HG03064 (cell line): ENCODE data around the gene KLRC1.
"Not testable (repeated sequence)": the region's sequence is repeated elsewhere in the genome, so short reads cannot be mapped to it uniquely, and the experiment has no call there.

Experiments used
- ATAC-seq: cut with Tn5 transposase; IDR thresholded peaks from one replicate; pipeline ENCODE4 v1.9.1; 2021; ENCODE audit warnings: low read depth; ENCODE audit not compliant: unreplicated experiment

The KLRC1 gene

GRCh38 chr12:10453156-10453555 lies at the start of gene KLRC1:
KLRC1 (minus strand) TSS chr12:10453377; CDS start chr12:10451156, 2,221 bp downstream.
- ATAC-seq: no peak

- no peak for ATAC-seq
Observed at GRCh38 chr12:10501030-10501429, 47.9 kb upstream of the KLRC1 start.

GRCh38 chr12:10498042-10498441 lies 44.9 kb upstream of the KLRC1 start:
- ATAC-seq: no peak

GRCh38 chr12:10497602-10498001 lies 44.4 kb upstream of the KLRC1 start:
- ATAC-seq: no peak

- ATAC-seq: no peak
Observed at GRCh38 chr12:10491766-10492165, 38.6 kb upstream of the KLRC1 start.

GRCh38 chr12:10487328-10487727 lies 34.2 kb upstream of the KLRC1 start:
- not testable (repeated sequence) for ATAC-seq

- not testable (repeated sequence) for ATAC-seq
Observed at GRCh38 chr12:10481901-10482300, 28.7 kb upstream of the KLRC1 start.

- not testable (repeated sequence) for ATAC-seq
Observed at GRCh38 chr12:10472808-10473207, 19.6 kb upstream of the KLRC1 start.

- ATAC-seq: no peak
Observed at GRCh38 chr12:10469701-10470100, 16.5 kb upstream of the KLRC1 start.

- no peak for ATAC-seq
Observed at GRCh38 chr12:10466311-10466710, 13.1 kb upstream of the KLRC1 start.

- ATAC-seq: no peak
Observed at GRCh38 chr12:10457760-10458159, 4.6 kb upstream of the KLRC1 start.

GRCh38 chr12:10456856-10457255 lies 3.7 kb upstream of the KLRC1 start:
- ATAC-seq: no peak

- ATAC-seq: no peak
Observed at GRCh38 chr12:10455766-10456165, 2.6 kb upstream of the KLRC1 start.

- ATAC-seq: no peak
Observed at GRCh38 chr12:10454531-10454930, 1.4 kb upstream of the KLRC1 start.

- no peak for ATAC-seq
Observed at GRCh38 chr12:10448236-10448635, 4.9 kb downstream of the KLRC1 start.

GRCh38 chr12:10446052-10446451 lies 7.1 kb downstream of the KLRC1 start:
- not testable (repeated sequence) for ATAC-seq

- not testable (repeated sequence) for ATAC-seq
Observed at GRCh38 chr12:10441144-10441543, 12.0 kb downstream of the KLRC1 start.

- not testable (repeated sequence) for ATAC-seq
Observed at GRCh38 chr12:10439608-10440274, 13.4 kb downstream of the KLRC1 start.

- not testable (repeated sequence) for ATAC-seq
Observed at GRCh38 chr12:10437601-10438000, 15.6 kb downstream of the KLRC1 start.

- not testable (repeated sequence) for ATAC-seq
Observed at GRCh38 chr12:10435816-10436215, 17.4 kb downstream of the KLRC1 start, which contains the start of gene KLRC2. KLRC2 (minus strand) TSS chr12:10436010; CDS start chr12:10435986, 24 bp downstream.

- not testable (repeated sequence) for ATAC-seq
Observed at GRCh38 chr12:10430623-10431022, 22.6 kb downstream of the KLRC1 start.

GRCh38 chr12:10425938-10426337 lies 27.2 kb downstream of the KLRC1 start:
- ATAC-seq: not testable (repeated sequence)
